Adrenal gland (tissue), 12 donors: ENCODE measurements around the gene SRBD1. TPM values are rescaled to one million over a fixed set of nuclear protein-coding genes. Genes with fewer than 3 reads are reported as not detected.

Experiments used
- DNase-seq, 7 donors: peaks; one replicate each; pipeline ENCODE4 v3.0.0-alpha.2; 2019 to 2020
- H3K27ac ChIP-seq, 5 donors: fragments of 200-600 bp; sonication (generic) in 4 of 5; 1 replicate in 3 of 5; 2 replicates in 2 of 5; pipeline versions ENCODE4 v1.5.1 to v1.8.0; 2016 to 2020; ENCODE audit warnings: mild to moderate bottlenecking in 1 of 5
- H3K27me3 ChIP-seq: fragments of 200-600 bp; 2 replicates; pipeline ENCODE4 v1.8.0; 2021
- H3K36me3 ChIP-seq, 2 donors: fragments of 200-600 bp; replicated peaks in 1 of 2; 1 replicate in 1 of 2; 2 replicates in 1 of 2; pipeline versions ENCODE4 v1.5.1 to v1.8.0; 2018 to 2022
- H3K4me1 ChIP-seq, 2 donors: fragments of 200-600 bp; replicated peaks in 1 of 2; 1 replicate in 1 of 2; 2 replicates in 1 of 2; pipeline versions ENCODE4 v1.5.1 to v1.8.0; 2018 to 2021
- H3K4me3 ChIP-seq, 4 donors: fragments of 200-600 bp; sonication (generic) in 3 of 4; one replicate each; pipeline ENCODE4 v1.5.1; 2016 to 2018
- H3K9me3 ChIP-seq, 3 donors: fragments of 200-600 bp; sonication (generic) in 1 of 3; replicated peaks in 1 of 3; 1 replicate in 2 of 3; 2 replicates in 1 of 3; pipeline versions ENCODE4 v1.5.1 to v1.8.0; 2016 to 2021
- POLR2A ChIP-seq, 2 donors: fragments of 450-650 bp; IDR thresholded peaks; one replicate each; pipeline ENCODE4 v1.6.1; 2017; ENCODE audit warnings: antibody characterized with exemption in 2 of 2, mild to moderate bottlenecking in 2 of 2, moderate library complexity in 1 of 2
- WGBS, 4 donors: extraction: QIAGEN DNeasy Blood & Tissue Kit in 2 of 4; methylation state at CpG; one replicate each; pipeline versions ENCODE4 v1.1.5 to v1.1.7; 2013 to 2017; 5-methylcytosine and 5-hydroxymethylcytosine counted together
- intact Hi-C, 2 donors: fragments of 100-400 bp; cut with DNase I; formaldehyde crosslinking; loops; one replicate each; pipeline versions ENCODE4 v1.14.1 to v1.15.0; 2022 to 2023
- polyA plus RNA-seq, 3 donors: library from polyadenylated mRNA; stranded (reverse); fragments of 200-250 nt in 2 of 3; fragments of 350-450 nt in 1 of 3; fragmentation: Illumina TruSeq in 1 of 3; extraction: RNeasy Lipid Tissue Mini Kit (QIAGEN cat#74804) in 1 of 3; gene quantifications; one replicate each; pipeline ENCODE4 v1.2.3, GENCODE V29; 2013 to 2014
- total RNA-seq, 9 donors: library from RNA; depleted of rRNA in 4 of 9; stranded (reverse); fragments of >200 nt in 4 of 9; fragments of 120-200 nt in 1 of 9; fragmentation: NEBNext Ultra II Directional in 1 of 9; extraction: Animal tissue kit (Norgen Biotek cat#: 25700) in 1 of 9; gene quantifications; one replicate each; pipeline versions ENCODE4 v1.1.0 to v1.2.4, GENCODE V29; 2013 to 2023
- TF ChIP-seq, protein P1 (sequence below), 6 experiments: fragments of 450-650 bp in 4 of 6; fragments of 200-600 bp in 2 of 6; sonication (generic) in 1 of 6; IDR thresholded peaks; 1 replicate in 5 of 6; 2 replicates in 1 of 6; pipeline versions ENCODE4 v1.5.1 to v1.8.0; 2016 to 2021; ENCODE audit warnings: antibody characterized with exemption in 6 of 6, mild to moderate bottlenecking in 2 of 6, moderate library complexity in 1 of 6
- donor health status: healthy with polysubstance abuse.
- donor health status: Bipolar disorder and iron deficiency.
- donor health status: DM: yes; HTN: yes; CAD: no.
- donor health status: DM: no; HTN: no; CAD: no.
- donor health status: DM: no; HTN: no; CAD: no.
- donor health status: DM: yes; HTN: yes; CAD: no.

Gene SRBD1
- total and polyA plus RNA-seq, 12 donors: 2.7 to 21.6 (median 13.8) TPM

DNA sequence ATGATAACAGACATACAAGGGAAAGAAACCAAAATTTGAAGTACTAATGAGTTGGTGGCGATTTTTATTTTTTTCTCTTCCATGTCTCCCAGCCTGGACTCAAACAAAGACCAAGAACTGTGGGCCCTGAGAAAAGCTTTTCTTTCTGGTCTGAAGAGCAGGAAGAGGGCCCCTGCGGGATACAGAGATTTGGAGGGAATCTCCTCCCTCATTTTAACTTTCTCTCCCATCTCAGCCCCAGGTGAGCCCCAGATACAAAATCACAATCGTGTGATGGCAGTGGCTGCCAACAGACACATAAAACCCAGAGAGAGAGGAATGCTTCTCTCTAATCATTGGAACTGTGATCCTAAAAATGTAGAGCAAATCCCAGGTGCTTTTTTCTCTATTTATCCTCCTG, 20.9 kb upstream of the SRBD1 start:
- intact Hi-C loops: no loop called here
- Histone ChIP-seq H3K27ac (no peak overlapping the region), H3K27me3 (no peaks in the 10 kb centered on the region), H3K4me1 (no peaks in the 10 kb centered on the region), H3K4me3 (no peak overlapping the region), H3K9me3 (no peaks in the 10 kb centered on the region), H3K36me3 (no peaks in the 10 kb centered on the region)
- TF ChIP-seq POLR2A (IDR thresholded peaks at IDR 0.05): no peak
- TF ChIP-seq, protein P1, sequence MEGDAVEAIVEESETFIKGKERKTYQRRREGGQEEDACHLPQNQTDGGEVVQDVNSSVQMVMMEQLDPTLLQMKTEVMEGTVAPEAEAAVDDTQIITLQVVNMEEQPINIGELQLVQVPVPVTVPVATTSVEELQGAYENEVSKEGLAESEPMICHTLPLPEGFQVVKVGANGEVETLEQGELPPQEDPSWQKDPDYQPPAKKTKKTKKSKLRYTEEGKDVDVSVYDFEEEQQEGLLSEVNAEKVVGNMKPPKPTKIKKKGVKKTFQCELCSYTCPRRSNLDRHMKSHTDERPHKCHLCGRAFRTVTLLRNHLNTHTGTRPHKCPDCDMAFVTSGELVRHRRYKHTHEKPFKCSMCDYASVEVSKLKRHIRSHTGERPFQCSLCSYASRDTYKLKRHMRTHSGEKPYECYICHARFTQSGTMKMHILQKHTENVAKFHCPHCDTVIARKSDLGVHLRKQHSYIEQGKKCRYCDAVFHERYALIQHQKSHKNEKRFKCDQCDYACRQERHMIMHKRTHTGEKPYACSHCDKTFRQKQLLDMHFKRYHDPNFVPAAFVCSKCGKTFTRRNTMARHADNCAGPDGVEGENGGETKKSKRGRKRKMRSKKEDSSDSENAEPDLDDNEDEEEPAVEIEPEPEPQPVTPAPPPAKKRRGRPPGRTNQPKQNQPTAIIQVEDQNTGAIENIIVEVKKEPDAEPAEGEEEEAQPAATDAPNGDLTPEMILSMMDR (IDR thresholded peaks at IDR 0.05): no peak
- no peak for DNase-seq
- 70 to 76% (median 73%) methylated on average over 3 of the region's 3 CpGs for WGBS, 4 donors

DNA sequence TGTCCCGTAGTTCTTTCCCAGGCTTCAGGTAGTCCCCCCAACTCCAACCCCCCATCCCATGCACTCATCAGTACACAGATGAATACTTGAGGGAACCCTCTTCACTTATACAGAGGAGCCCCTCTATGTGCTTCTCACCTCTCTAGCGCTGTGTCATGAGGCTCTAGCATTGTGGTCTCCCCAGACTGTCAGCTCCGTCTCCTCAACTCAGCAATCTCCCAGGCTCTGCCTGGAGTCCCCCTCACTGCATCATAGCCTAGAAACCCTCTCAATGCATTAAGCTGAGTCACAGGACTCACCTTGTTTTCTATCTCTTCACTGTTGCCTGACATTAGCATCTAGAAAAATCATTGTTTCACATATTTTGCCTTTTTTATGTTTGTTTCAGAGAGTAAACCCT, 20.3 kb upstream of the SRBD1 start:
- Histone ChIP-seq H3K27ac (no peak overlapping the region), H3K9me3 (no peaks in the 10 kb centered on the region), H3K4me3 (no peak overlapping the region), H3K27me3 (no peaks in the 10 kb centered on the region), H3K36me3 (no peaks in the 10 kb centered on the region), H3K4me1 (no peaks in the 10 kb centered on the region)
- WGBS, 4 donors: 87 to 97% (median 93%) methylated on average over 3 of the region's 3 CpGs
- intact Hi-C loops: no loop called here
- no peak for TF ChIP-seq POLR2A (IDR thresholded peaks at IDR 0.05)
- TF ChIP-seq, protein P1 (IDR thresholded peaks at IDR 0.05): no peak
- no peak for DNase-seq

DNA sequence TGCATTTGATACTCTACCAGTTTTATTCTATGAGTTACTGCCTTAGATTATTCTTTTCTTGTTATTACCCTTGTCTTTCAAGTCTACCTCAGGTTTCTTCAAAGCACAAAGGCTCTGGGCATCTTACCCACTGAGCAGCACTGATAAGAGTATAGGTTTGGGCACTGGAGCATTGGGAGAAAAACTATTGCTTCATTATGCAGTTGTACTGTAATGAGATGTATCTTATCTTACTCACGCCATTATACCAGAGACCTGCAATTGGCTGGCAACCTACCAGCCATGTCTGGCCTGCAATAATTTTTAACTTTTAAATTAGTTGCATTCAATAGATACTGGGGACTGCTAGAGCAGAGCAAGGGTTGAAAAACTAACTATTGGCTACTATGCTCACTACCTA, 18.9 kb upstream of the SRBD1 start:
- Histone ChIP-seq H3K27ac (no peak overlapping the region), H3K36me3 (no peaks in the 10 kb centered on the region), H3K4me3 (no peak overlapping the region), H3K9me3 (no peaks in the 10 kb centered on the region), H3K27me3 (no peaks in the 10 kb centered on the region), H3K4me1 (no peaks in the 10 kb centered on the region)
- intact Hi-C loops: no loop called here
- WGBS, 4 donors: 67 to 98% (median 80%) methylated on average over 1 of the region's 1 CpG
- no peak for DNase-seq
- TF ChIP-seq, protein P1 (IDR thresholded peaks at IDR 0.05): no peak
- TF ChIP-seq POLR2A (IDR thresholded peaks at IDR 0.05): no peak

GRCh38 chr2:45627911-45628310, 16.8 kb upstream of the SRBD1 start:
- H3K4me1 ChIP-seq: no peaks in the 10 kb centered on the region

More at GRCh38 chr2:45627911-45628310, 16.8 kb upstream of the SRBD1 start:
- Histone ChIP-seq H3K27me3 (no peaks in the 10 kb centered on the region), H3K9me3 (no peaks in the 10 kb centered on the region), H3K36me3 (no peaks in the 10 kb centered on the region), H3K27ac (no peak overlapping the region), H3K4me3 (no peak overlapping the region)
- TF ChIP-seq POLR2A (IDR thresholded peaks at IDR 0.05): no peak
- TF ChIP-seq, protein P1 (IDR thresholded peaks at IDR 0.05): no peak
- DNase-seq: no peak
- WGBS, 4 donors: 78 to 94% (median 89%) methylated on average over 1 of the region's 1 CpG
- intact Hi-C loops: no loop called here
